ENCODE data around the gene TKT. TPM values are rescaled to one million over a fixed set of nuclear protein-coding genes. Genes with fewer than 3 reads are reported as not detected.
A peak's percentile ranks its signal among the peaks of the same experiment; 100 is the strongest.

Gene TKT
- total RNA-seq, 1 experiment from 2014 or later, result 650 TPM

DNA sequence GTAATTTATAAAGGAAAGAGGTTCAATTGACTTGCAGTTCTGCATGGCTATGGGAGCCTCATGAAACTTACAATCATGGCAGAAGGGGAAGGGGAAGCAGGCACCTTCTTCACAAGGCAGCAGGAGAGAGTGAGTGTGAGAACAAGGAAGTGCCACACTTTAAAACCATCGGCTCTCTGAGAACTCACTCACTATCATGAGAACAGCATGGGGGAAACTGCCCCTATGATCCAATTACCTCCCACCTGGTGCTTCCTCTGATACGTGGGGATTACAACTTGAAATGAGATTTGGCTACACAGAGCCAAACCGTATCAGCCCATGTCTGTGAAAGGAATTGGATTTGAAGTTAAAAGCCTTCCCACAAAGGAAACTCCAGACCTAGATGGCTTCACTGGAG lies 39.1 kb downstream of the TKT start:
- H3K4me1 Mint-ChIP-seq, result peaks cover 0 to 5% of the 10 kb centered on the region in 2 experiments
- Histone ChIP-seq H3K4me1 (ENCODE audit: insufficient read depth, low read length) (no peaks in the 10 kb centered on the region), H3K14ac (ENCODE audit: insufficient read depth, low read length) (no peak overlapping the region), H4K91ac (ENCODE audit: insufficient read length, low read depth, low read length) (no peak overlapping the region), H3K4me2 (ENCODE audit: insufficient read depth, insufficient read length, low read length) (no peak overlapping the region), H2BK120ac (ENCODE audit: low read depth, low read length, poor library complexity, severe bottlenecking) (no peak overlapping the region), H4K20me1 (ENCODE audit: control insufficient read depth, insufficient read depth, insufficient read length) (no peaks in the 10 kb centered on the region), H3K56ac (ENCODE audit: insufficient read length, low read depth, low read length) (no peak overlapping the region), H3K27me3 (ENCODE audit: insufficient read depth, low read length) (no peaks in the 10 kb centered on the region), H3K4ac (ENCODE audit: low read depth, low read length) (no peak overlapping the region), H3K79me2 (ENCODE audit: insufficient read depth, low read length) (no peaks in the 10 kb centered on the region), H2BK15ac (ENCODE audit: low read depth, low read length) (no peak overlapping the region), H4K5ac (ENCODE audit: insufficient read length, low read depth, low read length) (no peak overlapping the region), H3K9me3 (ENCODE audit: control insufficient read depth, low read depth, low read length) (no peaks in the 10 kb centered on the region), H3K23ac (ENCODE audit: insufficient read length, low read depth, low read length) (no peak overlapping the region), H3K27ac (ENCODE audit: insufficient read length, low read depth, low read length) (no peak overlapping the region), H2AK5ac (ENCODE audit: insufficient read length, low read length) (no peak overlapping the region), H2BK20ac (ENCODE audit: low read depth, low read length, poor library complexity, severe bottlenecking) (no peak overlapping the region), H3K9ac (ENCODE audit: extremely low read depth, insufficient read length, low read length) (no peak overlapping the region), H2BK5ac (ENCODE audit: insufficient read length, low read length) (no peak overlapping the region), H2AFZ (ENCODE audit: low read length) (no peak overlapping the region), H3K79me1 (ENCODE audit: insufficient read depth, low read depth, low read length, poor library complexity, severe bottlenecking) (no peaks in the 10 kb centered on the region), H3T11ph (ENCODE audit: low read length) (no peak overlapping the region), H3K18ac (ENCODE audit: insufficient read length, low read depth, low read length) (no peak overlapping the region), H3K23me2 (ENCODE audit: insufficient read length, low read depth, low read length, poor library complexity, severe bottlenecking) (no peaks in the 10 kb centered on the region), H4K8ac (replicated peaks; ENCODE audit: insufficient read length, low read depth, low read length) (no peak overlapping the region), H2BK12ac (ENCODE audit: insufficient read length, low read depth, low read length) (no peak overlapping the region)
- H3K27ac Mint-ChIP-seq, result no peak overlapping the region
- WGBS (ENCODE audit: extremely low coverage, insufficient read length, low lambda C conversion rate), result no CpG with 5 or more reads among the region's 3 CpGs
- H3K4me3 Mint-ChIP-seq, result no peak overlapping the region
- no peaks in the 10 kb centered on the region for H3K9me3 Mint-ChIP-seq
- peaks cover 6% of the 10 kb centered on the region for H3K27me3 Mint-ChIP-seq (ENCODE audit: low read depth)
- H3K36me3 Mint-ChIP-seq (ENCODE audit: insufficient read depth in 1 of 3, low read depth in 3 of 3), result peaks cover 0 to 2% (median 0%) of the 10 kb centered on the region in 3 experiments; a peak in 1 of 7 replicates
- peak; percentile 24 for DNase-seq
- TF ChIP-seq, protein P1, sequence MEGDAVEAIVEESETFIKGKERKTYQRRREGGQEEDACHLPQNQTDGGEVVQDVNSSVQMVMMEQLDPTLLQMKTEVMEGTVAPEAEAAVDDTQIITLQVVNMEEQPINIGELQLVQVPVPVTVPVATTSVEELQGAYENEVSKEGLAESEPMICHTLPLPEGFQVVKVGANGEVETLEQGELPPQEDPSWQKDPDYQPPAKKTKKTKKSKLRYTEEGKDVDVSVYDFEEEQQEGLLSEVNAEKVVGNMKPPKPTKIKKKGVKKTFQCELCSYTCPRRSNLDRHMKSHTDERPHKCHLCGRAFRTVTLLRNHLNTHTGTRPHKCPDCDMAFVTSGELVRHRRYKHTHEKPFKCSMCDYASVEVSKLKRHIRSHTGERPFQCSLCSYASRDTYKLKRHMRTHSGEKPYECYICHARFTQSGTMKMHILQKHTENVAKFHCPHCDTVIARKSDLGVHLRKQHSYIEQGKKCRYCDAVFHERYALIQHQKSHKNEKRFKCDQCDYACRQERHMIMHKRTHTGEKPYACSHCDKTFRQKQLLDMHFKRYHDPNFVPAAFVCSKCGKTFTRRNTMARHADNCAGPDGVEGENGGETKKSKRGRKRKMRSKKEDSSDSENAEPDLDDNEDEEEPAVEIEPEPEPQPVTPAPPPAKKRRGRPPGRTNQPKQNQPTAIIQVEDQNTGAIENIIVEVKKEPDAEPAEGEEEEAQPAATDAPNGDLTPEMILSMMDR (conservative IDR thresholded peaks at IDR 0.05), result no peak
